Measurements from ENCODE around the gene CASQ2. TPM values are rescaled to one million over a fixed set of nuclear protein-coding genes. Genes with fewer than 3 reads are reported as not detected.

Gene CASQ2
- polyA plus RNA-seq, 1 of the 3 experiments (the other 2 are of a cell fraction): not detected

GRCh38 chr1:115666702-115667101, 101.8 kb downstream of the CASQ2 start:
- no peaks in the 10 kb centered on the region for H3K9me2 ChIP-seq
- no peak overlapping the region for H3K27ac ChIP-seq (ENCODE audit: low read depth in 2 of 2, low read length in 1 of 2)
- H3K4me2 ChIP-seq: no peak overlapping the region
- ChIA-PET POLR2A (no interaction called here), CTCF (interaction anchor here (0.7 to 1.0 kb wide), 2 partner anchors 15 to 51 kb away, joined by 3 read pairs; no protein-coding TSS in a partner anchor)
- no peaks in the 10 kb centered on the region for H4K20me1 ChIP-seq (ENCODE audit: insufficient read depth)
- TF ChIP-seq RCOR1 (IDR thresholded peaks at IDR 0.05; ENCODE audit: low read length) (no peak), MEF2A (IDR thresholded peaks at IDR 0.05; ENCODE audit: borderline replicate concordance, low read depth) (no peak), FOSL2 (IDR thresholded peaks at IDR 0.05; ENCODE audit: borderline replicate concordance, low read depth) (no peak), RAD21 (IDR thresholded peaks at IDR 0.05; ENCODE audit: low read length) (no peak), POLR2AphosphoS5 (IDR thresholded peaks at IDR 0.05; ENCODE audit: low read depth, low read length) (no peak), EZH2phosphoT487 (IDR thresholded peaks at IDR 0.05; ENCODE audit: borderline replicate concordance, low read depth) (no peak), FOXM1 (IDR thresholded peaks at IDR 0.05; ENCODE audit: low read depth) (no peak), RXRA (IDR thresholded peaks at IDR 0.05; ENCODE audit: borderline replicate concordance, low read depth) (no peak), IRF3 (IDR thresholded peaks at IDR 0.05; ENCODE audit: low read depth, low read length) (no peak), FOXJ3 (CRISPR knock-in tag; IDR thresholded peaks at IDR 0.05) (no peak), EP300 (IDR thresholded peaks at IDR 0.05; ENCODE audit: borderline replicate concordance in 1 of 2, low read depth in 1 of 2, low read length in 1 of 2) (no peak), USF1 (IDR thresholded peaks at IDR 0.05; ENCODE audit: borderline replicate concordance, low read depth) (no peak), JUND (IDR thresholded peaks at IDR 0.05) (no peak)
- TF ChIP-seq, protein P1, sequence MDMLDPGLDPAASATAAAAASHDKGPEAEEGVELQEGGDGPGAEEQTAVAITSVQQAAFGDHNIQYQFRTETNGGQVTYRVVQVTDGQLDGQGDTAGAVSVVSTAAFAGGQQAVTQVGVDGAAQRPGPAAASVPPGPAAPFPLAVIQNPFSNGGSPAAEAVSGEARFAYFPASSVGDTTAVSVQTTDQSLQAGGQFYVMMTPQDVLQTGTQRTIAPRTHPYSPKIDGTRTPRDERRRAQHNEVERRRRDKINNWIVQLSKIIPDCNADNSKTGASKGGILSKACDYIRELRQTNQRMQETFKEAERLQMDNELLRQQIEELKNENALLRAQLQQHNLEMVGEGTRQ (IDR thresholded peaks at IDR 0.05; ENCODE audit: borderline replicate concordance, low read depth, low read length): no peak
- peaks cover 24% of the 10 kb centered on the region for H3F3A ChIP-seq (replicated peaks; ENCODE audit: insufficient read depth)
- no peak for DNase-seq
- H2AFZ ChIP-seq (ENCODE audit: low read depth): no peak overlapping the region
- no peak overlapping the region for H3K9ac ChIP-seq
- H3K4me3 ChIP-seq (ENCODE audit: low read depth in 2 of 2, low read length in 1 of 2): no peak overlapping the region
- H3K9me3 ChIP-seq: 0 out of 2 replicates have a peak, but pooled peaks cover 8% of the 10 kb centered on the region
- H3K4me1 ChIP-seq (ENCODE audit: control insufficient read depth in 1 of 2, insufficient read depth in 2 of 2, low read depth in 1 of 2, low read length in 1 of 2): peaks cover 15 to 22% of the 10 kb centered on the region in 2 experiments; a peak in 3 of 4 replicates
- peaks cover 33 to 50% of the 10 kb centered on the region in 2 experiments for H3K36me3 ChIP-seq (replicated peaks in 1 of 2; ENCODE audit: control insufficient read depth in 1 of 2, insufficient read depth in 2 of 2, low read length in 1 of 2)
- WGBS (ENCODE audit: low lambda C conversion rate): 98% methylated on average over 4 of the region's 4 CpGs
- peaks cover 36% of the 10 kb centered on the region; the same call in 1 of the 2 replicates for H3K79me2 ChIP-seq (ENCODE audit: insufficient read depth)
- H3K27me3 ChIP-seq (ENCODE audit: insufficient read depth): no peaks in the 10 kb centered on the region

GRCh38 chr1:115666206-115666605, 102.3 kb downstream of the CASQ2 start:
- H3F3A ChIP-seq (replicated peaks; ENCODE audit: insufficient read depth): peaks cover 24% of the 10 kb centered on the region
- H3K4me3 ChIP-seq (ENCODE audit: low read depth in 2 of 2, low read length in 1 of 2): no peak overlapping the region
- TF ChIP-seq ZBTB33 (IDR thresholded peaks at IDR 0.05; ENCODE audit: borderline replicate concordance, low read depth): no peak
- TF ChIP-seq FOXM1 (IDR thresholded peaks at IDR 0.05; ENCODE audit: low read depth): no peak
- no peak for TF ChIP-seq RFX5 (IDR thresholded peaks at IDR 0.05; ENCODE audit: low read length)
- TF ChIP-seq SIN3A (IDR thresholded peaks at IDR 0.05; ENCODE audit: borderline replicate concordance, low read depth, low read length): no peak
- TF ChIP-seq USF1 (IDR thresholded peaks at IDR 0.05; ENCODE audit: borderline replicate concordance, low read depth): no peak
- TF ChIP-seq FOSL2 (IDR thresholded peaks at IDR 0.05; ENCODE audit: borderline replicate concordance, low read depth): no peak
- no peak for TF ChIP-seq EZH2phosphoT487 (IDR thresholded peaks at IDR 0.05; ENCODE audit: borderline replicate concordance, low read depth)
- no peak for TF ChIP-seq IRF3 (IDR thresholded peaks at IDR 0.05; ENCODE audit: low read depth, low read length)
- peaks cover 10 to 19% of the 10 kb centered on the region in 2 experiments; a peak in 3 of 4 replicates for H3K4me1 ChIP-seq (ENCODE audit: control insufficient read depth in 1 of 2, insufficient read depth in 2 of 2, low read depth in 1 of 2, low read length in 1 of 2)
- no peak overlapping the region for H3K9ac ChIP-seq
- CTCF ChIA-PET: interaction anchor here (1.0 kb wide), 1 partner anchor 51 kb away, joined by 3 read pairs; no protein-coding TSS in a partner anchor
- 95% methylated on average over 4 of the region's 6 CpGs for WGBS (ENCODE audit: low lambda C conversion rate)
- H2AFZ ChIP-seq (ENCODE audit: low read depth): no peak overlapping the region
- H3K36me3 ChIP-seq (replicated peaks in 1 of 2; ENCODE audit: control insufficient read depth in 1 of 2, insufficient read depth in 2 of 2, low read length in 1 of 2): peaks cover 33 to 50% of the 10 kb centered on the region in 2 experiments
- no peaks in the 10 kb centered on the region for H3K9me2 ChIP-seq
- no peak overlapping the region for H3K4me2 ChIP-seq
- H3K9me3 ChIP-seq: 0 out of 2 replicates have a peak, but pooled peaks cover 8% of the 10 kb centered on the region
- POLR2A ChIA-PET: no interaction called here
- H3K79me2 ChIP-seq (ENCODE audit: insufficient read depth): peaks cover 31% of the 10 kb centered on the region; the same call in 1 of the 2 replicates
- no peaks in the 10 kb centered on the region for H3K27me3 ChIP-seq (ENCODE audit: insufficient read depth)
- H3K27ac ChIP-seq (ENCODE audit: low read depth in 2 of 2, low read length in 1 of 2): no peak overlapping the region; a peak in 1 of 4 replicates
- no peaks in the 10 kb centered on the region for H4K20me1 ChIP-seq (ENCODE audit: insufficient read depth)
- DNase-seq: no peak

Measured in SK-N-SH (cell line).